Thyroid gland (tissue), 4 donors: Measurements from ENCODE around the gene SLC25A18.

Source experiments
- CTCF ChIP-seq, 6 experiments: fragments of 200-600 bp in 3 of 6; fragments of 450-650 bp in 3 of 6; sonication (generic) in 3 of 6; IDR thresholded peaks; one replicate each; pipeline ENCODE4 v1.5.1; 2016 to 2019; ENCODE audit warnings: antibody characterized with exemption in 6 of 6, mild to moderate bottlenecking in 2 of 6, inconsistent platforms in 1 of 6, moderate library complexity in 1 of 6
- POLR2A ChIP-seq, 2 donors: fragments of 450-650 bp; IDR thresholded peaks; one replicate each; pipeline ENCODE4 v1.6.1; 2017; ENCODE audit warnings: antibody characterized with exemption in 2 of 2, mild to moderate bottlenecking in 2 of 2, moderate library complexity in 1 of 2

GRCh38 chr22:17579535-17579981 is 16.3 kb downstream of the SLC25A18 start:
- TF ChIP-seq CTCF (IDR thresholded peaks at IDR 0.05) = no peak
- TF ChIP-seq POLR2A (IDR thresholded peaks at IDR 0.05) = no peak
